Measurements from ENCODE around the gene RPL7A.
A peak's percentile ranks its signal among the peaks of the same experiment; 100 is the strongest.
"Not testable (repeated sequence)": the region's sequence is repeated elsewhere in the genome, so short reads cannot be mapped to it uniquely, and the experiment has no call there.

The RPL7A gene

GRCh38 chr9:133371261-133371711, 23.3 kb downstream of the RPL7A start:
- DNase-seq, result no peak

- DNase-seq, result no peak
These were observed 24.1 kb downstream of the RPL7A start for GRCh38 chr9:133372144-133372543.

GRCh38 chr9:133374612-133375115, 26.6 kb downstream of the RPL7A start:
- no peak for DNase-seq

- no peak for DNase-seq
These were observed 27.2 kb downstream of the RPL7A start for GRCh38 chr9:133375116-133375723.

GRCh38 chr9:133375724-133376654, 28.0 kb downstream of the RPL7A start, which contains the start of the genes STKLD1 and SURF4:
Gene STKLD1 (plus strand): TSS chr9:133376366. CDS start chr9:133376474, 108 bp downstream.
Gene SURF4 (minus strand): TSS chr9:133376060. CDS start chr9:133375969, 91 bp downstream.
- peak; percentile 78 for DNase-seq

- DNase-seq, result not testable (repeated sequence)
These were observed 29.3 kb downstream of the RPL7A start for GRCh38 chr9:133377280-133377679.

- DNase-seq, result no peak
These were observed 29.8 kb downstream of the RPL7A start for GRCh38 chr9:133377721-133378216.

GRCh38 chr9:133378408-133378962, 30.5 kb downstream of the RPL7A start:
- no peak for DNase-seq

GRCh38 chr9:133379153-133380086, 31.4 kb downstream of the RPL7A start:
- DNase-seq, result no peak

GRCh38 chr9:133380734-133381133, 32.7 kb downstream of the RPL7A start:
- no peak for DNase-seq

- no peak for DNase-seq
These were observed 34.6 kb downstream of the RPL7A start for GRCh38 chr9:133382507-133383141.

GRCh38 chr9:133383438-133383837, 35.4 kb downstream of the RPL7A start:
- DNase-seq, result no peak

GRCh38 chr9:133384736-133385321, 36.8 kb downstream of the RPL7A start:
- no peak for DNase-seq

- DNase-seq, result no peak
These were observed 37.4 kb downstream of the RPL7A start for GRCh38 chr9:133385452-133385851.

- DNase-seq, result no peak
These were observed 38.3 kb downstream of the RPL7A start for GRCh38 chr9:133386338-133386737.

GRCh38 chr9:133387680-133388079, 39.7 kb downstream of the RPL7A start:
- no peak for DNase-seq

GRCh38 chr9:133389025-133389557, 41.1 kb downstream of the RPL7A start:
- DNase-seq, result no peak

GRCh38 chr9:133389562-133389961, 41.5 kb downstream of the RPL7A start:
- no peak for DNase-seq

- DNase-seq, result no peak
These were observed 42.7 kb downstream of the RPL7A start for GRCh38 chr9:133390713-133391112.

- DNase-seq, result not testable (repeated sequence)
These were observed 43.4 kb downstream of the RPL7A start for GRCh38 chr9:133391449-133391848.

- DNase-seq, result not testable (repeated sequence)
These were observed 44.3 kb downstream of the RPL7A start for GRCh38 chr9:133392308-133392707.

Data from DMS 273 treated with DMSO at 0.1 percent for 48 hours (cell line).